HepG2 (cell line): Measurements from ENCODE around the gene CRTC2. TPM values are rescaled to one million over a fixed set of nuclear protein-coding genes. Genes with fewer than 3 reads are reported as not detected.

Experiments
- CBX1 ChIP-seq: IDR thresholded peaks from one replicate; pipeline ENCODE4 v1.6.1; 2016; ENCODE audit warnings: antibody characterized with exemption, low read depth
- CREB1 ChIP-seq, 2 experiments: fragments of 450-650 bp in 1 of 2; IDR thresholded peaks; 2 replicates each; pipeline ENCODE4 v1.6.1; 2016 to 2017; ENCODE audit warnings: control low read depth in 1 of 2, mild to moderate bottlenecking in 1 of 2, missing compliant biosample characterization in 1 of 2, missing genetic modification characterization in 1 of 2
- FUBP1 ChIP-seq: sonication (generic); formaldehyde crosslinking; IDR thresholded peaks from 2 replicates; pipeline ENCODE4 v1.5.1; 2020; ENCODE audit warnings: missing genetic modification reagents, mild to moderate bottlenecking, borderline replicate concordance
- HDAC6 ChIP-seq: fragments of 200-600 bp; sonication (generic); IDR thresholded peaks from 2 replicates; pipeline ENCODE4 v1.7.0; 2017; ENCODE audit warnings: mild to moderate bottlenecking, antibody characterized with exemption, low read length, low read depth
- HMG20B ChIP-seq: conservative IDR thresholded peaks from 2 replicates; pipeline ENCODE4 v1.6.1; 2016; ENCODE audit warnings: missing genetic modification reagents, missing compliant biosample characterization
- IKZF4 ChIP-seq: sonication (generic); formaldehyde crosslinking; IDR thresholded peaks from 2 replicates; pipeline ENCODE4 v1.5.1; 2020; ENCODE audit warnings: borderline replicate concordance, mild to moderate bottlenecking, low read depth, missing genetic modification reagents; ENCODE audit errors: not compliant biosample characterization
- NFATC3 ChIP-seq: sonication (generic); formaldehyde crosslinking; IDR thresholded peaks from 2 replicates; pipeline ENCODE4 v1.5.1; 2020; ENCODE audit warnings: mild to moderate bottlenecking, missing genetic modification reagents
- NR2F6 ChIP-seq, 2 experiments: IDR thresholded peaks; 2 replicates each; pipeline ENCODE4 v1.6.1; 2016; ENCODE audit warnings: antibody characterized with exemption in 1 of 2, mild to moderate bottlenecking in 1 of 2
- PREB ChIP-seq: sonication (generic); formaldehyde crosslinking; IDR thresholded peaks from 2 replicates; pipeline ENCODE4 v1.4.0; 2020; ENCODE audit warnings: missing genetic modification reagents
- TERF1 ChIP-seq: sonication (generic); formaldehyde crosslinking; IDR thresholded peaks from 2 replicates; pipeline ENCODE4 v1.8.0; 2022; ENCODE audit warnings: mild to moderate bottlenecking, missing genetic modification reagents, moderate library complexity
- THAP11 ChIP-seq: IDR thresholded peaks from 2 replicates; pipeline ENCODE4 v1.6.1; 2016; ENCODE audit warnings: missing biosample characterization, missing genetic modification reagents
- ZGPAT ChIP-seq: IDR thresholded peaks from 2 replicates; pipeline ENCODE4 v1.6.1; 2016; ENCODE audit warnings: mild to moderate bottlenecking
- ZNF646 ChIP-seq: sonication (generic); formaldehyde crosslinking; IDR thresholded peaks from 2 replicates; pipeline ENCODE4 v1.9.0; 2021; ENCODE audit warnings: mild to moderate bottlenecking, missing genetic modification reagents
- ZNF777 ChIP-seq: sonication (generic); formaldehyde crosslinking; IDR thresholded peaks from 2 replicates; pipeline ENCODE4 v1.4.0; 2020; ENCODE audit warnings: missing genetic modification reagents
- ZNF891 ChIP-seq: sonication (generic); formaldehyde crosslinking; IDR thresholded peaks from 2 replicates; pipeline ENCODE4 v1.5.0; 2020; ENCODE audit warnings: mild to moderate bottlenecking, missing genetic modification reagents
- polyA plus RNA-seq, 8 experiments: library from polyadenylated mRNA; depleted of rRNA in 3 of 8; stranded (reverse) in 7 of 8; unstranded in 1 of 8; fragments of >200 nt; fragmentation: Illumina TruSeq in 4 of 8; extraction: Trizol in 4 of 8; gene quantifications; 2 replicates each; pipeline versions ENCODE4 v1.2.1 to v1.2.3, GENCODE V29; 2011 to 2016; ENCODE audit warnings: low read depth in 4 of 8, missing spikeins in 1 of 8, mixed read lengths in 1 of 8; ENCODE audit not compliant: insufficient read depth in 1 of 8
- total RNA-seq, 5 experiments: library from RNA; depleted of rRNA; stranded (reverse); fragments of >200 nt; fragmentation: Illumina TruSeq; extraction: Trizol; gene quantifications; 2 replicates each; pipeline ENCODE4 v1.2.3, GENCODE V29; 2016; ENCODE audit warnings: low read depth in 1 of 5

CRTC2 gene
- total and polyA plus RNA-seq, 2 of the 13 experiments (the other 11 are each of a cell fraction or from before 2014, with no cell fraction given), result 6.1 to 26.7 TPM

GRCh38 chr1:153977250-153978240 is 19.1 kb upstream of the CRTC2 start, which contains the start of gene JTB (continued):
- TF ChIP-seq ZNF646 (CRISPR knock-in tag) (no peak), ZGPAT (CRISPR knock-in tag) (peak; percentile 92), PREB (CRISPR knock-in tag) (no peak), CREB1 (IDR thresholded peaks at IDR 0.05) (peak; percentile 22; the same call in 1 of the 2 replicates), CREB1 (CRISPR knock-in tag; IDR thresholded peaks at IDR 0.05) (no peak), NR2F6 (IDR thresholded peaks at IDR 0.05) (no peak), NR2F6 (CRISPR knock-in tag; IDR thresholded peaks at IDR 0.05) (0 out of 2 replicates have a peak, but pooled peaks have one; percentile 43), IKZF4 (CRISPR knock-in tag) (peak; percentile 95), THAP11 (CRISPR knock-in tag) (peak; percentile 99), ZNF891 (peak; percentile 41; the same call in 1 of the 2 replicates), CBX1 (no peak), ZNF777 (CRISPR knock-in tag) (peak; percentile 83), HMG20B (CRISPR knock-in tag) (no peak), TERF1 (CRISPR knock-in tag) (no peak), NFATC3 (CRISPR knock-in tag) (no peak), FUBP1 (CRISPR knock-in tag) (0 out of 2 replicates have a peak, but pooled peaks have one; percentile 31), HDAC6 (no peak)
